Stimulated activated CD8-positive, alpha-beta memory T cell treated with anti-CD3 and anti-CD28 coated beads, Interleukin-15, amount 100 ng/mL, for 1 hour (primary cell): ENCODE measurements around the gene GJB3.
"Not testable (repeated sequence)": the region's sequence is repeated elsewhere in the genome, so short reads cannot be mapped to it uniquely, and the experiment has no call there.

ENCODE experiments used
- DNase-seq: peaks from one replicate; pipeline ENCODE4 v3.0.0-alpha.2; 2020; ENCODE audit warnings: low read depth

Gene GJB3

DNA sequence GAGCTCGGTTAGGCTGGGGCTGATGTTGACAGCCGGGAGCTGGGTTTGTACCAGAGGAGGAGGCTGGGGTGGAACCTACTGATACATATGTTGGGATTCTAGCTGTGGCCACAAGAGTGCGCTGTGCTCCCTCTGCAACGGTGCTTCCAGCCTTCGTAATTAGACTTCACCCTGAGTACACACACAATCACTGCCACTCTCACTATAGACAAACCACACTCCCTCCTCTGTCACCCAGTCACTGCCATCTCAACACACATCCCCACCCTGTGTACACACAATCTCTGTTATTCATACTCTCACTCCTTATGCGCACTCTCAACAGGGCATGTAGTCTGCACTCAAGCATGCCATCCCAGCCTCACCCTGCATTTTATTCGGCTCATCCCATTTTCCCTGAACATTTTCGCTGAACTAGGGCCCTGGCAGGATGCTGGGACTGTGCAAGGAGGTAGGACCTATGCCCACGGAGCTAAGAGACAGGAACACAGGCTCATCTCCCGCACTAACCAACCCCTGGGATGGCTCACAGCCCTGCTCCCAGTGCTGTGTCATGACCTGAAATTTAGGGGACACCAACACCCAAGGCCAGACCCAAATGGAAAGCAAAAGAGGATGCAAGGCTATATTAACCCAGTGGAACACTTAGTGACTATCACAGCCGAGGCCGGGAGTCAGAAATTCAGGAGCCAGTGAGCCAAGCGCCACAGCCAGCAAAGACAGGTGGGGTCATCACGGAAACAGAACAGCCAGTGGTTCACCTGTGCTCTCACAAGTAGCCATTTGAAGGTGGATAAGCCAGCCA lies 5.7 kb downstream of the GJB3 start:
- DNase-seq: peak; percentile 33

GRCh38 chr1:34787461-34788420 lies 6.7 kb downstream of the GJB3 start:
- no peak for DNase-seq

GRCh38 chr1:34790985-34791384 lies 10.0 kb downstream of the GJB3 start:
- no peak for DNase-seq

DNA sequence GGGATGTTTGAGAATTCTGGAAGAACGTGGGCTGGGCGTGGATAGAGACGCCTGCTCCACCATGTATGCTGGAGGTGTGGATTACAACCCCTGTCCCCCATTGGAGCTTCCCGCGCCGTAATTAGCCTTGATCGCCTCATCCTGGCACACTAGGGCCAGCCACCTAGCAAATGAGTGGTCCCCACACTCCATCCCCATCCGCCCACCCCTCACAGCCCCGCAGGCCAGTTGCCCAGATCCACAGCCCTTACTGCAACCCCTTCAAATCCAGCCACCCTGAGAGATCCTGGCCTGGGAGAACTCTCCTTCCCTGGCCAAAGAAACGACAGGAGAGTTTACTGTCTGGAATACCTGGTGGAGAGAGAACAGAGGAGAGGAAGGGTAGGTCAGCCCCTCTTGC lies 11.4 kb downstream of the GJB3 start:
- no peak for DNase-seq

GRCh38 chr1:34792868-34793727 lies 12.1 kb downstream of the GJB3 start, which contains the start of gene GJA4:
GJA4 (plus strand) TSS chr1:34792999; CDS start chr1:34794214, 1,215 bp downstream.
- DNase-seq: no peak

GRCh38 chr1:34794001-34794789 lies 13.2 kb downstream of the GJB3 start:
- no peak for DNase-seq

- DNase-seq: no peak
Measured at GRCh38 chr1:34794790-34795180, 13.8 kb downstream of the GJB3 start.

GRCh38 chr1:34795916-34796315 lies 14.9 kb downstream of the GJB3 start:
- DNase-seq: no peak

DNA sequence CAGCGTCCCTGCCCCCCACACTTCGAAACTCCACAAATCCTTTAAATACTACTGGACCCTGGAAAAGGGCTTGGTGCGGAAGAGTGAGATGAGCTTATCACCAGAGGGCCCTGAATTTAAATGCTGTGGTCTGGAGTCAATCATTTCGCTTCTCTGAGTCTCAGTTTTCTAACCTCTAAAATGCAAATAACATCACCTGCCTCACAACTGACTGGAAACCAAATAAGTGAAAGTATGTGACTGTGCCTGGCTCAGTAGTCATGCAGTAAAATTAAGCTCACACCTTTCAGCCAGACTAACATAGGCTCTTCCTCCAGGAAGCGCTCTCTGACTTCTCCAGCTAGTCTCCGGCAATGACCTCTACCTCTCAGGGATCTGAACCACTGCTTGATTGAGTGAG lies 16.0 kb downstream of the GJB3 start:
- DNase-seq: no peak

- no peak for DNase-seq
Measured at GRCh38 chr1:34800214-34800613, 19.2 kb downstream of the GJB3 start.

GRCh38 chr1:34803770-34804169 lies 22.8 kb downstream of the GJB3 start:
- DNase-seq: no peak

GRCh38 chr1:34806396-34806795 lies 25.4 kb downstream of the GJB3 start:
- no peak for DNase-seq

DNA sequence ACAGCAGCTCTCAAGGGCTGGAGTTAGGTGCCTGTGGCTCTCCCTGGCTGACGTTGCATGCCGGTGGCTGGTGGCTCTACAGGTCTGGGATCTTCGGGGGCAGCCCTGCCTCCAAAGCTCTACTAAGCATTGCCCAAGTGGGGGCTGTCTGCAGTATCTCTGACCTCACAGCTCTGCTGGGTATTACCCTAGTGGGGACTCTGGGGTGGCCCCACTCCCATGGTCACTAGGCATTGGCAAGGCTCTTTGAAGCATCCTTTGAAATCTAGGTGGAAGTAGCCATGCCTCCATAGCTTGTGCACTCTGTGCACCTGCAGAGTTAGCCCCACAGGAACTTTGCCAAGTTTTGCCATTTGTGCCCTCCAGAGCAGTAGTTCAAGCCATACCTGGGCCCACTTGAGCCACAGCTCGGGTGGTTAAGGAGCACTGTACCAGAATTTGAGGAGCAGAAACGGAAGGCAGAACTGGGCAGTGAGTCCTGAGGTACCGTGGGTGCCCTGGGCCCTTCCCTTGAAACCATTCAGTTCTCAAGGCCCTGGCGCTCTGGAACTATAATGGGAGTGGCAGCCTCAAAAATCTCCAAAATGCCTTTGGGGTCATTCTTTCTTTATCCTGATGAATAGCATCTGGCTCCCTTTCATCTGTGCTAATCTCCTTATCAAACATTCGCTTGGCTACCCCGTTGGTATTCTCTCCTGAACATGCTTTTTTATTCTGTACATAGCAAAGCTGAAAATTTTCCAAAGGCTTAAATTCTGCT lies 27.2 kb downstream of the GJB3 start:
- no peak for DNase-seq

DNA sequence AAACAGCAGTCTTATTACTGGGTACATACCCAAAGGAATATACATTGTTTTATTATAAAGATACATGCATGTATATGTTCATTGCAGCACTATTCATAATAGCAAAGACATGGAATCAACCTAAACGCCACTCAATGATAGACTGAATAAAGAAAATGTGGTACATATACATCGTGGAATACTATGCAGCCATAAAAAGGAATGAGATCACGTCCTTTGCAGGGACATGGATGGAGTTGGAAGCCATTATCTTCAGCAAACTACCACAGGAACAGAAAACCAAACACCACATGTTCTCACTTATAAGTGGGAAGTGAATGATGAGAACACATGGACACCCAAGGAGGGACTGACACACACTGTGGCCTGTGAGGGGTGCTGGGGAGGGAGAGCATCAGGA lies 29.8 kb downstream of the GJB3 start:
- not testable (repeated sequence) for DNase-seq

GRCh38 chr1:34816332-34816731 lies 35.3 kb downstream of the GJB3 start:
- DNase-seq: no peak

- no peak for DNase-seq
Measured at GRCh38 chr1:34816778-34817177, 35.8 kb downstream of the GJB3 start.

GRCh38 chr1:34818862-34819261 lies 37.8 kb downstream of the GJB3 start:
- not testable (repeated sequence) for DNase-seq

DNA sequence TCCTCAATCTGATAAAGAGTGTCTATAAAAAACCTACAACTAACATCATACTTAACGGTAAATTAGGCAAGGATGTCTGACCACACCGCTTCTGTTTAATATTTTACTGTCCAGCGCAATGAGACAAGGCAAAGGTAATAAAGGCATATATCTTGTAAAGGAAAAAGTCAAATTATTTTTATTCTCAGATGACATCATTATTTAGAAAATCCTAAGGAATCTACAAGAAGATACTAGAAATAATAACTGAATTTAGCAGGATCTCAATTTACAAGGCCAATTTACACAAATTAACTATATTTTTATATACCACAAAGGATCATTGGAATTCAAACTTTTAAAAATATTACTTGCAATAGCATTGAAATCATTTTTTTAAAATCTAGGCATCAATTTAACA lies 41.2 kb downstream of the GJB3 start:
- no peak for DNase-seq

DNA sequence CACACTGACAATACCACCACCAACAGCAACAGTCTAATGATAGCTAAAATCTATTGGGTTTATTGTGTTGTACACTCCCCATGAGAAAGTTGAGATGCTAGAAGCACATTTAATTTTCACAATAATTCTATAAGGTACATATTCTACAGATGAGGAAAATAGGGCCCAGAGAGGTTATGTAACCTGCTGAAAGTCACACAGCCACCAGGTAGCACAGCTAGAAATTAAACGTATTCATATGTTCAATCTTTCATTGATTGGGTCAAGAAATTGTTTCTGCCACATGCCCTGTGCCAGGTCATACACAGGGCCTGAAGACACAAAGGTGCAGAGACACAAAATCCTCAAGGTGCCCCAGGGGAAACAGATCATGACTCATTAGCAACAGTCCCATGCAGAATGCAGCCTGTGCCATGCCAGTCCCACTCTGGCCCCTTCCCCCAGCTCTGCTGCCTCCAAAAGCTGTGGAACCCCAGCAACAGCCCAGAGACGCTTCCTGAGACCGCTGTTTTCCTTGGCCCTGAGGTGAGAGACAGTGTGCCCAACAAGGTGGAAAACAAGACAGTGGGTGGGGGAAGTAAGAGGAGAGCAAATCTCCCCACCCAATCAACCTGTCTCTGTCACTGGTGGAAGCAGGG lies 43.9 kb downstream of the GJB3 start:
- no peak for DNase-seq
